ENCODE results near the gene MOSPD3. TPM values are rescaled to one million over a fixed set of nuclear protein-coding genes. Genes with fewer than 3 reads are reported as not detected.
"Not testable (repeated sequence)": the region's sequence is repeated elsewhere in the genome, so short reads cannot be mapped to it uniquely, and the experiment has no call there.

The MOSPD3 gene
- total RNA-seq, 1 donor from 2014 or later, result 4.6 TPM

DNA sequence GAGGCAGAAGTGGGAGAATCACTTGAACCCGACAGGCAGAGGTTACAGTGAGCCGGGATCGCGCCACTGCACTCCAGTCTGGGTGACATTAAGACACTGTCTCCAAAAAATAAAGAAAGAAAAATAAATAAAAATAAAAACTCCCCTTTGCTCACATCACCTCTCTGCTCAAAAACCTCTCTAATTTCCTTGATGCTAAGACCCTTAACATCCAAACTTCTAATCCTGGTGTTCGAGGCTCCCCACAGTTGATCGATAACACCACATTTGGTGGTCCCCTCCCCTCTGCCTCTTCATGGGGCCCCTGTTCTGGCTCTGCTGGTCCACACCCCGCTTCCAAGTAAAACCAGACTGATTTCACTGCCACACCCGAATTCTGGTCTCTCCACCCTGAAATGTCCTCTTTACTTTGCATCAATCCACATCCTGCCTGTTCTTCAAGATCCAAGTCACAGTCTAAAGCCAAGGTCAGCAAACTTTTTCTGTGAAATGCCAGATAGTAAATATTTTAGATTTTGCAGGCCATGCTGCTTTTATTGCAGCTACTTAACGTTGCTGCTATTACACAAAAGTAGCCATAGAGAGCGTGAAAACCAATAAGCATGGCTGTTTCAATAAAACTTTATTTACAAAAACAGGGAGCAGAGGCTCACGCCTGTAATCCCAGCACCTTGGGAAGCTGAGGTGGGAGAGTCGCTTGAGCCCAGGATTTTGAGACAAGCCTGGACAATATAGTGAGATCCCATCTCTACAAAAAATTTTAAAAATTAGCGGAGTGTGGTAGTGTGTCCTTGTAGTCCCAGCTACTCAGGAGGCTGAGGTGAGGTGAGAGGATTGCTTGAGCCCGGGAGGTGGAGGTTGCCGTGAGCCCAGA is 11.8 kb downstream of the MOSPD3 start:
- DNase-seq (ENCODE audit: low read depth, low spot score), result no peak

GRCh38 chr7:100626055-100626454 is 13.7 kb downstream of the MOSPD3 start:
- DNase-seq (ENCODE audit: low read depth, low spot score), result no peak

GRCh38 chr7:100626530-100627237 is 14.3 kb downstream of the MOSPD3 start:
- peak; percentile 44 for DNase-seq (ENCODE audit: low read depth, low spot score)

DNA sequence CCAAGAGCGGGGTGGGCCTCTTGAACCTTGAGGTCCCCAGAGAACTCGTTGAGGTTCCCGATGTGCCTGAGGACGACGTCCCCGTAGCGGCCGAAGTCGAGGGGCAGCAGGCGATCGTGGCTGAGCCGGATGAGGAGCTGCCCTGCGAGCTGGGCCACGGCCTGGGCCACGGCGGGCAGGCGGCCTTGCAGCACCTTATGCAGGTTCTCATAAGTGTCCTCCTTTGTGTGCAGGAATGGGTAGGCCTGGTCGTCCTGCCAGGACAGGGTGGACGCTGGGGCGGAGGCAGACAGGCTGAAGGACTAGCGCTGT is 14.9 kb downstream of the MOSPD3 start:
- DNase-seq (ENCODE audit: low read depth, low spot score), result no peak

GRCh38 chr7:100629117-100629716 is 16.9 kb downstream of the MOSPD3 start:
- DNase-seq (ENCODE audit: low read depth, low spot score), result no peak

DNA sequence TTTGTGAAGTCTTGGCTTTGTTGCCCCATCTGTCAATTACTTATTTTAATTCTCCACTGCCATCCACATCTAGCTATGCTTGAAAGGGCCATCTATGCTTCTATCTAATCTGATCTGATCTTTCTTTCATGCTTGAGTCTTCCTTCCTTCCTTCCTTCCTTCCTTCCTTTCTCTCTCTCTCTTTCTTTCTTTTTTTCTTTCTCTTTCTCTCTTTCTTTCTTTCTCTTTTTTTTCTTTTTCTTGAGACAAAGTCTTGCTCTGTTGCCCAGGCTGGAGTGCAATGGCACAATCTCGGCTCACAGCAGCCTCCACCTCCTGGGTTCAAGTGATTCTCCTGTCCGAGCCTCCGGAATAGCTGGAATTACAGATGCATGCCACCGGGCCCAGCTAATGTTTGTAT is 17.7 kb downstream of the MOSPD3 start:
- no peak for DNase-seq (ENCODE audit: low read depth, low spot score)

DNA sequence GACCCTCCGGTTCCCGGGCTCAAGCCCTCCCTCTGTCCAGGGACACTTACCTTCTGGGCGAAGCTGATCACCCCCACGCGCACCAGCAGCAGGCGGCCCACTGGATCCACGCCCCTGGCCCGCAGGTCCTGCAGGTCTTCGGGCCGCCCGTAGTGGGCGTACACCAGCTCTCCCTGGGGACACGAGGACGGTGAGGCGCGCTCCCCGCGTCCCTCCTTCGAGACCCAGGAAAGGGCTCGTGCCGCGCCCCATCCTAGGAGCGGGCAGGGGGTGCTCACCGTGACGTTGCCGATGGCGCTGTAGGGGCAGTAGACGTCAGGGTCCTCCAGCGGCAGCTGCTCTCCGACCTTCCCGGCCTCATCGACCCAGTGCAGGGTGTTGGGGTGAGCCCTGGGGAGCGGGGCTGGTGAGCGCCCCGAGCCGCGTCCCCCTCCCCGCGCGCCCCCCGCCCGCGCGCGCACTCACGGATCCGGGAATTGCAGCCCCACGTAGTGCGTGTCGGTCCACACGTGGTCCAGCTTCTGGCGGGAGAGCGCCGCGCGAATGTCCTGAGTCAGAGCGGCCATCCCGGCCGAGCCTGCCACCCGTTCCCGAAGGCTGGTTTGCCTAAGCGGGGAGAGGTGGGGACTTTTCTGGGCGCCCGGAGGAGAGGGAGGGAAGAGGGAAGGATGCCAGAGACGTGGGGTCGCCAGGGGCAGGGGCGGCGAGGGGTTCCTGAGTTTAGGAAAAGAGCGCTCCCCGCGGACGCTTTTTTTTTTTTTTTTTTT is 20.8 kb downstream of the MOSPD3 start:
- DNase-seq (ENCODE audit: low read depth, low spot score), result no peak

GRCh38 chr7:100639995-100640516 is 27.7 kb downstream of the MOSPD3 start:
- no peak for DNase-seq (ENCODE audit: low read depth, low spot score)

DNA sequence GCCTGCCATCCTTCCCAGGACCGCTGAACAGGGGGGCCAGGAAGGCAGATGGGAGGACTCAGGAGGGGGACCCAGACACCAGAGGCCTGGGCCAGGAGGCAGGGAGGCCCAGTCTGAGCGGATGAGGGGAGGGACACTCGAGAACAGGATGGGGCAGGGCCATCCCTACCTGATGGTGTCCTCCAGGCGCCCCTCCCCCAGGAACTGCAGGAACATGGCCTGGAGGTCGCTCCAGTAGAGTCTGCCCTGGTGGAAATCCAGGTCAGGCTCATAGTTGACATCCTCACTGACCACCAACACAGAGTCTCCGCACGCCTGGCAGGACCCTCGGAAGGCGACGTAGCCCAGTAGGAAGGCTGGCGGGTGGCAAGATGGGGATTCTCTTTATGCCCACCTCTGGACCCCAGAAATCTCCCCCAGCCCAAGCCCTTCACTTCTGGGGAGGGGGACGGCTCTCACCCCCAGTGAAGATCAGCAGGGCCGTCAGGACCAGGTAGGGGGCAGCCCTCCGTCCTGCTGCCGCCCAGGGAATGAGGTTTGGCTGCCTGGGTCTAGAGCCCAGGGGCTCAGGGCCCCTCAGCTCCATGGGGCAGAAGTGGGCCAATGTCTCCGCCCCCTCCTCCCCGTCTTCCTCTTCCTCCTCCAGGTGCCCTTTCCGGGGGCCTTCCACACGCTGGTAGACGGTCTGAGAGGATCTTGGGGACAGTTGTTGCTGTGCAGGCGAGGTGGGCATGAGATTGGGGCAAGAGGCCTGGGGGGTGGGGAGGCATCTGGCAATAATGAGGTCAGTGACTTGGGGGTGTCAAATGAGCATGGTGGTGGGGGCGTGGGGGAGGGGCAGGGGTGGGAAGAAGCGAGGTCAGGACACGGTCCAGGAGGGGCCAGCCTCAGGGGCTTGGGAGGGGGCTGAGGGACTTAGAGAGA is 28.4 kb downstream of the MOSPD3 start:
- DNase-seq (ENCODE audit: low read depth, low spot score), result no peak

GRCh38 chr7:100641463-100641859 is 29.1 kb downstream of the MOSPD3 start, which contains the start of gene TFR2:
Gene TFR2 (minus strand): TSS chr7:100641552. CDS start chr7:100641509, 43 bp downstream.
- DNase-seq (ENCODE audit: low read depth, low spot score), result no peak

DNA sequence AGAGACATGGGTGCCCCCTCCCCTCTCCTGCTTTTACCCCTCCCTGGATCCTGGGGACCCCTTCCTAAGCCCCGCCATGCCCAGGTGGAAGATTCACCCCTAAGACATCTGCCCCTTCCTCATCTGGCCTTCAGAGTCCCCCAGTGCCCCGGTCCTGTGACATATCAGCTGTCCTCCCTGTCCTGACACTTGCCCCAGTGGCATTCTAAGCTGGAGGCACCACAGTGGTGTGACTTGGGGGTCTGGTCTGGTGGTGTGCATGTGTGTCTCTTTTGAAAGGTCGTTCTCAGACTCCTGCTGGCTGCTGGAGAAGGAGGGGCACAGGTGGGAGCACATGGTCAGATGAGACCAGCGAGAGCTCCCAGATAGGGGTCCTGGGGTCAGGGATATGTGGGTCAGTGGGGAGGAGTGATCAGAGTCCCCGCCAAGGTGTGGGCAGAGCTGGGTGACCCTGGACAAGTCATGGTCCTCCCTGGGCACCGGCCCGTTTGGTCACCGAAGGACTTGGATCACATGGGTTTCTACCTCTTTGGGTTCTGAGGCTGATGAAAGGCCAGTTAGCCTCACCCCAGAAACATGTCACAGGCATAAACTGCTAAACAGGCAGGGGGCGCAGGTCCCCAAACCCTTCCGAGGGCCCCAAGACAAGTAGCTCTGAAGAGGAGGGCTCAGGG is 29.7 kb downstream of the MOSPD3 start:
- DNase-seq (ENCODE audit: low read depth, low spot score), result no peak

GRCh38 chr7:100642534-100642907 is 30.2 kb downstream of the MOSPD3 start:
- DNase-seq (ENCODE audit: low read depth, low spot score), result no peak

- DNase-seq (ENCODE audit: low read depth, low spot score), result no peak
Measured at GRCh38 chr7:100649826-100650565, 37.7 kb downstream of the MOSPD3 start.

- DNase-seq (ENCODE audit: low read depth, low spot score), result no peak
Measured at GRCh38 chr7:100654908-100655831, 42.8 kb downstream of the MOSPD3 start.

DNA sequence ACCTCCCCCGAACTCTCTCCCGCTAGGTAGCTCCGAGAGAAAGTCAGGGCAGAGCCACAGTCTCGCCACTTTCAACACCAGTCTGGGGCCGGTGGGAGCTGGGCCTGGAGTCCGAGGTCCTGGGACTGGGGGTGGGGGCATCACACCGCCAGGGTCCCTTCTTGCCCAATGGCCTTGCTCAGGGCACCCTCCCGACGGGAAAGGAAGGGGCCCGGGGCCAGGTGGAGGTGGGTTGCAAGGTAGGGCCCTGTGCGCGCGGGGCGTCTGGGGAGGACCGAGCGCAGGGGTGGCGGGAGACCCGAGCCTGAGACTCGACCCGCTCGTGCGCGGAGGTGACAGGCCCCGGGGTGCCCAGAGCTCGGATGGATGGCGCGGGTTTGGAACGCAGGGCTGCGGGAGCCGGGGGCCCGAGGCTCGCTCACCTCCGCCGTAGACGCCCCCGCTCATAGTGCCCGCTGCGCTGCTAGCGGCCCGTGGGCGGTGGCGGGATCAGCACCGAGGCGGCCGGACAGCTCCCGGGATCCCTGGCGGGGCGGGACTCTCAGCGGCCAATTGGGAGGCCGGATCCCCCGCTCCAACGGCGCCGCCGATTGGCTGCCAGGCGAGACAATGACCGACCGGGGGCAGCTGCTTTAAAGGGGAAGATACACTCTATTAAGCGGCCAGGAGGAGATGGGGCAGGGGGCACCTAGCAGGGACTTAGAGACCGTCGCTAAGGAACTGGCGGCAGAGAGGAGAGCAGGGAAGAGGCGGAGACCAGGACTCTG is 43.8 kb downstream of the MOSPD3 start, which contains the start of gene ACTL6B:
ACTL6B (minus strand) TSS at position 541 of the 767 bp plus-strand sequence; CDS start at position 447, 94 bp downstream.
- no peak for DNase-seq (ENCODE audit: low read depth, low spot score)

- DNase-seq (ENCODE audit: low read depth, low spot score), result not testable (repeated sequence)
Measured at GRCh38 chr7:100662194-100662776, 49.9 kb downstream of the MOSPD3 start.

Measured in pulmonary artery endothelial cell (primary cell).